GM13977 (cell line): Measurements from ENCODE around the gene SLC17A5.
A peak's percentile ranks its signal among the peaks of the same experiment; 100 is the strongest.

Experiments used
- DNase-seq: peaks from one replicate; pipeline ENCODE4 v3.0.0; 2012; ENCODE audit warnings: low spot score
- in situ Hi-C: fragments of 300-500 bp; cut with MboI; formaldehyde crosslinking; loops from one replicate; pipeline ENCODE4 v1.12.0; 2022; ENCODE audit warnings: low sequenced_read_pairs, low pct_unique_long_range_greater_than_20kb, mixed read lengths, inconsistent platforms; ENCODE audit not compliant: unreplicated experiment
- TF ChIP-seq, protein P1 (sequence below): IDR thresholded peaks from 2 replicates; pipeline ENCODE4 v1.5.1; 2012; ENCODE audit warnings: mild to moderate bottlenecking, control low read depth; ENCODE audit not compliant: insufficient read depth; ENCODE audit errors: extremely low read depth, missing control alignments

The SLC17A5 gene

DNA sequence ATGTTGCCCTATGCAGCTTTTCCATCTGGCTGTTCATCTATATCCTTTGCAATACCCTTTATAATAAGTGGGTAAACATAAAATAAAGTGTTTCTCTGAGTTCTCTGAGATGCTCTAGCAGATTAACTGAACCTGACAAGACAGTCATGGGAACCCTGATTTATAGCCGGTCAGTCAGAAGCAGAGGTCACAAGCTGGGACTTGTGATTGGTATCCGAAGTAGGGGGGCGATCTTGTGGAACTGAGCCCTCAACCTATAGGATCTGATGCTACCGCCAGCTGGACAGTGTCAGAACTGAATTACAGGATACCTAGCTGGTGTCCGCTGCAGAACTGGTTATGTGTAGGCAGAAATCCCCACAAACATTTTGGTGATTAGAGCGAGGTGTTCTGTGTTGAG, 39.0 kb downstream of the SLC17A5 start:
- TF ChIP-seq, protein P1, sequence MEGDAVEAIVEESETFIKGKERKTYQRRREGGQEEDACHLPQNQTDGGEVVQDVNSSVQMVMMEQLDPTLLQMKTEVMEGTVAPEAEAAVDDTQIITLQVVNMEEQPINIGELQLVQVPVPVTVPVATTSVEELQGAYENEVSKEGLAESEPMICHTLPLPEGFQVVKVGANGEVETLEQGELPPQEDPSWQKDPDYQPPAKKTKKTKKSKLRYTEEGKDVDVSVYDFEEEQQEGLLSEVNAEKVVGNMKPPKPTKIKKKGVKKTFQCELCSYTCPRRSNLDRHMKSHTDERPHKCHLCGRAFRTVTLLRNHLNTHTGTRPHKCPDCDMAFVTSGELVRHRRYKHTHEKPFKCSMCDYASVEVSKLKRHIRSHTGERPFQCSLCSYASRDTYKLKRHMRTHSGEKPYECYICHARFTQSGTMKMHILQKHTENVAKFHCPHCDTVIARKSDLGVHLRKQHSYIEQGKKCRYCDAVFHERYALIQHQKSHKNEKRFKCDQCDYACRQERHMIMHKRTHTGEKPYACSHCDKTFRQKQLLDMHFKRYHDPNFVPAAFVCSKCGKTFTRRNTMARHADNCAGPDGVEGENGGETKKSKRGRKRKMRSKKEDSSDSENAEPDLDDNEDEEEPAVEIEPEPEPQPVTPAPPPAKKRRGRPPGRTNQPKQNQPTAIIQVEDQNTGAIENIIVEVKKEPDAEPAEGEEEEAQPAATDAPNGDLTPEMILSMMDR, result no peak
- in situ Hi-C loops, result loop anchor here (10.0 kb wide), 1 partner anchor 100 kb away; no protein-coding TSS in a partner anchor
- DNase-seq, result no peak

DNA sequence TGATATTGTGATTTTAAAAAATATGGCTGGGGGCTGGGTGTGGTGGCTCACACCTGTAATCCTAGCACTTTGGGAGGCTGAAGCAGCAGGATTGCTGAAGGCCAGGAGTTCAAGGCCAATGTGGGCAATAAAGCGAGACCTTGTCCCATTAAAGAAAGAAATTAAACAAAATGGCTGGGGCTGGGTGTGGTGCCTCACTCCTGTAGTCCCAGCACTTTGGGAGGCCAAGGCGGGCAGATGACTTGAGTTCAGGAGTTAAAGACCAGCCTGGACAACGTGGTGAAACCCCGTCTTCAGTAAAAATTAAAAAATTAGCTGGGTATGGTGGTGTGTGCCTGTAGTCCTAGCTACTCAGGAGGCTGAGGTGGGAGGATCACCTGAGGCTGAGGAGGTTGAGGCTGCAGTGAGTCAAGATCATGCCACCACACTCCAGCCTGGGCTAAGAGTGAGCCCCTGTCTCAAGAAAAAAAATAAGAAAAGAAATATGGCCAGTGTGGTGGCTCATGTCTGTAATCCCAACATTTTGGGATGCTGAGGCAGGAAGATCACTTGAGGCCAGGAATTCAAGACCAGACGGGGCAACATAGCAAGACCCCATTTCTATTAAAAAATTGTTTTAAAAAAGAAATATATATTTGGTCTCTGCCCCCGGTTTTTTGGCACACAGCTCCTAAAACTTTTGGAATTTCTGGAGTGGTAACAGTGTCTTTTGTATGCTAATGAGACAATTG, 39.8 kb downstream of the SLC17A5 start:
- no peak for DNase-seq
- TF ChIP-seq, protein P1, result no peak
- in situ Hi-C loops, result loop anchor here (10.0 kb wide), 1 partner anchor 99 kb away; no protein-coding TSS in a partner anchor

DNA sequence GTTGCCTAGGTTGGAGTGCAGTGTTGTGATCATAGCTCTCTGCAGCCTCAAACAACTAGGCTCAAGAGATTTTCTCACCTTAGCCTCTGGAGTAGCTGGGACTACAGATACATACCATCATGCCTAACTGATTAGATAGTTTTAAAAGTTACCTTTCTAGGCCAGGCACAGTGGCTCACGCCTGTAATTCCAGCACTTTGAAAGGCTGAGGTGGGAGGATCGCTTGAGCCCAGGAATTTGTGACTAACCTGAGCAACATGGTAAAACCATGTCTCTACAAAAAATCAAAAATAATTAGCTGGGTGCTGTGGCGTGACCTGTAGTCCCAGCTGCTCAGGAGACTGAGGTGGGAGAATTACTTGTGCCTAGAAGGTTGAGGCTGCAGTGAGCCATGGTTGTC, 41.2 kb downstream of the SLC17A5 start:
- DNase-seq, result no peak
- in situ Hi-C loops, result loop anchor here (10.0 kb wide), 1 partner anchor 98 kb away; no protein-coding TSS in a partner anchor

DNA sequence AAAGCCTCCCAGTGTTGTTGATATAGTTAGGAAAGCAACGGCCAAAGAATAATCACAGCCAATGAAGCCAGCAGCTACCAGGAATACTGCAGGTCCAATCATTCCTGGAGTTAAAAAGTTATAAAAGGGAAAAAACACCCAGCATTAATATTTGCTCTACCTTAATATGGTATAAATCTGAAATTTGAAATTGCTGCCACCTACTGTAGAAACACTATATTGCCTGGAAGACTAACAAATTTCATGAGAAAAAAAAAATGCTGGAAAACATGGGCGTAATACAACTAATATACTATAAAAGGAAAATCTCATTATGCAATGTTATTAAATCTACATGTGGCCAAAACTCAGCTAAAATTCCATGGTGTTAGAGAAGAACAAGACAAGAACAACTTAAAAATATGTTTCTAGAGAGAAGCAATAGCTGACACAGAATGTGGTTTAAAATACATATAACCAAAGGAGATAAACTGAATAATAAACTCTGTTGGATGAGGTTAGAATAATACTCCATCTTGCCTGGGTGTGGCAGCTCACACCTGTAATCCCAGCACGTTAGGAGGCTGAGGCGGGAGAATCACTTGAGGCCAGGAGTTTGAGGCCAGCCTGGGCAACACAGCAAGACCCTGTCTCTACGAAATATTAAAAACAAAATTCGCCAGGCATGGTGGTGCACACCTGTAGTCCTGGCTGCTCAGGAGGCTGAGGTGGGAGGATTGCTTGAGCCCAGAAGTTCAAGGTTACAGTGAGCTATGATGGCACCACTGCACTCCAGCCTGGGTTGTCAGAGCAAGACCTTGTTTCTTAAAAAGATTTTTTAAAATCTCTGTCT, 43.1 kb downstream of the SLC17A5 start:
- peak; percentile 41 for DNase-seq
- TF ChIP-seq, protein P1, result peak; percentile 61
- in situ Hi-C loops, result loop anchor here (10.0 kb wide), 1 partner anchor 96 kb away; no protein-coding TSS in a partner anchor

More for the DNA sequence above, 41.2 kb downstream of the SLC17A5 start:
- TF ChIP-seq, protein P1, result no peak

DNA sequence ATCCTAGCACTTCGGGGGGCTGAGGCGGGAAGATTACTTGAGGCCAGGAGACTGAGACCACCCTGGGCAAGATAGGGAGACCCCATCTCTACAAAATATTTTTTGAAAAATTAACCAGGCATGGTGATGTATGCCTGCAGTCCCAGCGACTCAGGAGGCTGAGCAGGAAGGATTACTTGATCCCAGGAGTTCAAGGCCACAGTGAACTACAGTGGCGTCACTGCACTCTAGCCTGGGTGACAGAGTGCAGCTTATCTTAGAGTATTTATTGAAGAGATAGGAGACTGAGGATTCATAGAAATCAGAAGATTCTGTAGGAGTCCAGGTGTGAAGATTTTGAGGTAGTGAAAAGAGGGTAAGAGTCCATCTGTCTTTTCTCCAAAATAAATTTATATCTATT, 45.0 kb downstream of the SLC17A5 start:
- TF ChIP-seq, protein P1, result no peak
- in situ Hi-C loops, result no loop called here
- DNase-seq, result no peak

DNA sequence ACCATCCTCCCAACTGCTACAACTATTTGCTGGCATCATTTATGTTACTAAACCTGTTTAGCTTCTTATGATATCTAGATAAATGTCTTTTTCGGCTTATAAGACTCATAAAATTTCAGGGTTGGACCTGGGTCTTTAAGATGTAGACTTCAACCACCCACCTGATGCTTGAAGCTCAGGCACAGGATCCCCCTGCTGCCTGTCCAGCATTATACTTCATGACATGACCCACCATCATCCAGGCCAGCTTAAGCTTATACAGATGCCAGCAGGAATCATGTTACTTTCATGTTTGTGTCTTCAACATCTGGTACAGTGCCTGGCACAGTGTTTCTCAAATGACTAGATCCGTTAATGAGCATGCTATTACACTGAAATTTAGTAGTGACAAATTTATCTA, 47.4 kb downstream of the SLC17A5 start:
- no peak for DNase-seq
- in situ Hi-C loops, result no loop called here
- TF ChIP-seq, protein P1, result no peak
